ENCODE results near the gene ADAMTSL5. TPM values are rescaled to one million over a fixed set of nuclear protein-coding genes. Genes with fewer than 3 reads are reported as not detected.
"Not testable (repeated sequence)": the region's sequence is repeated elsewhere in the genome, so short reads cannot be mapped to it uniquely, and the experiment has no call there.

Gene ADAMTSL5
- total RNA-seq, 1 experiment from 2014 or later = 23.9 TPM

DNA sequence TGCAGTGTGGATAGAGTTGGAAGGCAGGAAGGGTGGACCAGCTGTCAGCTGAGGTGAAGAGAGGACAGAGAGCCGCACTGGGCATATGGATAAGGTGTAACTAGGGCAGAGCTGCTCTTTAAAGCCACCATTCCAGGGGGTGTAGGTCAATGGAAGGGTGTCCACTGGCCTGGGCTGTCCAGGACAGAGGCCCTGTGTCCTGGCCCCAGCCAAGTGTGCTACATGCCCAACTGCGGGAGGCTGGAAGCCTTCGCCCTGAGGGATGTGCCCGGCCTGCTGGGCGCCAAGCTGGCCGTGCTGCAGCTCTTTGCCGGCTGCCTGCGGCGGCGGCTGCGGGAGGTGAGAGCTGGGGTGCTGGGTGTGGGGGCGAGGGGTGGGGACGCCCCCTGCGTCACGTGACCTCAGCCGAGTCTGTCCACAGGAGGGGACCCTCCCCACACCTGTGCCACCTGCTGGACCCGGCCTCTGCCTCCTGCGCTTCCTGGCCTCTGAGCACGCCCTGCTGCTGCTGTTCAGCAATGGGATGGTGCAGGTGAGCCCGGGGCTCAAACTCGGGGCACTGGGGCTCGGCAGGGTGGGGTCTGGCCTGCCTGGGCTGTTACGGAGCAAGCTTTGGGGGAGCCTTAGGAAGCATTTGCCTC, 20.8 kb upstream of the ADAMTSL5 start:
- H3K4me1 ChIP-seq = no peaks in the 10 kb centered on the region
- no peaks in the 10 kb centered on the region for H3K27me3 ChIP-seq (replicated peaks; ENCODE audit: control insufficient read depth, insufficient read depth, low read length)
- CTCF ChIA-PET = no interaction called here
- no peaks in the 10 kb centered on the region for H3K36me3 ChIP-seq (ENCODE audit: control insufficient read depth, insufficient read depth, low read length)
- BruUV-seq (replicated peaks) = no TSS peak
- Mint-ChIP-seq H3K27me3 (ENCODE audit: insufficient read depth, unreplicated experiment) (no peaks in the 10 kb centered on the region), H3K9me3 (ENCODE audit: unreplicated experiment) (no peaks in the 10 kb centered on the region), H3K36me3 (ENCODE audit: insufficient read depth, unreplicated experiment) (peaks cover 5% of the 10 kb centered on the region), H3K4me1 (ENCODE audit: low read depth, unreplicated experiment) (no peaks in the 10 kb centered on the region), H3K4me3 (ENCODE audit: unreplicated experiment) (no peak overlapping the region), H3K27ac (ENCODE audit: unreplicated experiment) (no peak overlapping the region)
- intact Hi-C loops (cut with micrococcal nuclease; ENCODE audit: unreplicated experiment) = no loop called here
- no peak for DNase-seq
- POLR2A ChIA-PET = interaction anchor here (0.6 kb wide), 1 partner anchor 199 kb away, joined by 7 read pairs; no protein-coding TSS in a partner anchor
- H3K9me3 ChIP-seq = no peaks in the 10 kb centered on the region
- TF ChIP-seq, protein P1, sequence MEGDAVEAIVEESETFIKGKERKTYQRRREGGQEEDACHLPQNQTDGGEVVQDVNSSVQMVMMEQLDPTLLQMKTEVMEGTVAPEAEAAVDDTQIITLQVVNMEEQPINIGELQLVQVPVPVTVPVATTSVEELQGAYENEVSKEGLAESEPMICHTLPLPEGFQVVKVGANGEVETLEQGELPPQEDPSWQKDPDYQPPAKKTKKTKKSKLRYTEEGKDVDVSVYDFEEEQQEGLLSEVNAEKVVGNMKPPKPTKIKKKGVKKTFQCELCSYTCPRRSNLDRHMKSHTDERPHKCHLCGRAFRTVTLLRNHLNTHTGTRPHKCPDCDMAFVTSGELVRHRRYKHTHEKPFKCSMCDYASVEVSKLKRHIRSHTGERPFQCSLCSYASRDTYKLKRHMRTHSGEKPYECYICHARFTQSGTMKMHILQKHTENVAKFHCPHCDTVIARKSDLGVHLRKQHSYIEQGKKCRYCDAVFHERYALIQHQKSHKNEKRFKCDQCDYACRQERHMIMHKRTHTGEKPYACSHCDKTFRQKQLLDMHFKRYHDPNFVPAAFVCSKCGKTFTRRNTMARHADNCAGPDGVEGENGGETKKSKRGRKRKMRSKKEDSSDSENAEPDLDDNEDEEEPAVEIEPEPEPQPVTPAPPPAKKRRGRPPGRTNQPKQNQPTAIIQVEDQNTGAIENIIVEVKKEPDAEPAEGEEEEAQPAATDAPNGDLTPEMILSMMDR (IDR thresholded peaks at IDR 0.05; ENCODE audit: insufficient read depth in 1 of 2, low read depth in 1 of 2, low read length in 1 of 2, severe bottlenecking in 1 of 2, unreplicated experiment in 1 of 2) = no peak
- no peak overlapping the region for H3K4me3 ChIP-seq (ENCODE audit: low read depth, low read length)

DNA sequence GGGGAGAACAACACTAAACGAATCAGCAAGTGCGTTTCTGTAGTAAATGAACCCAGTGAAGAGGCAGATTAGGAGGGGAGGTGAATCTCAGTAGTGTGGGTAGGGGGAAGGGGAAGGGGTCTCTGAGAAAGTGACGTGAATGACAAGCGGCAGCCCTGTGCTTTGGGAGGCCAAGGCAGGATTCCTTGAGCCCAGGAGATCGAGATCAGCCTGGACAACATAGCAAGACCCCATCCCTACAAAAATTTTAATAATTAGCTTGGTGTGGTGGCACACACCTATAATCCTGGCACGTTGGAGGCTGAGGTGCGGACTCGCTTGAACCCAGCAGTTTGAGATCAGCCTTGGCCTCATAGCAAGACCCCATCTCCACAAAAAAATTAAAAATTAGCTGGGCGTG, 19.2 kb upstream of the ADAMTSL5 start:
- Mint-ChIP-seq H3K4me3 (ENCODE audit: unreplicated experiment) (no peak overlapping the region), H3K36me3 (ENCODE audit: insufficient read depth, unreplicated experiment) (peaks cover 5% of the 10 kb centered on the region), H3K4me1 (ENCODE audit: low read depth, unreplicated experiment) (no peaks in the 10 kb centered on the region), H3K27me3 (ENCODE audit: insufficient read depth, unreplicated experiment) (no peaks in the 10 kb centered on the region), H3K9me3 (ENCODE audit: unreplicated experiment) (no peaks in the 10 kb centered on the region), H3K27ac (ENCODE audit: unreplicated experiment) (no peak overlapping the region)
- TF ChIP-seq, protein P1 (IDR thresholded peaks at IDR 0.05; ENCODE audit: insufficient read depth in 1 of 2, low read depth in 1 of 2, low read length in 1 of 2, severe bottlenecking in 1 of 2, unreplicated experiment in 1 of 2) = no peak
- Histone ChIP-seq H3K4me3 (ENCODE audit: low read depth, low read length) (no peak overlapping the region), H3K27me3 (replicated peaks; ENCODE audit: control insufficient read depth, insufficient read depth, low read length) (no peaks in the 10 kb centered on the region), H3K4me1 (no peaks in the 10 kb centered on the region), H3K36me3 (ENCODE audit: control insufficient read depth, insufficient read depth, low read length) (no peaks in the 10 kb centered on the region), H3K9me3 (no peaks in the 10 kb centered on the region)
- BruUV-seq (replicated peaks) = no TSS peak
- no peak for DNase-seq
- intact Hi-C loops (cut with micrococcal nuclease; ENCODE audit: unreplicated experiment) = no loop called here
- POLR2A ChIA-PET = no interaction called here
- CTCF ChIA-PET = interaction anchor here (0.7 kb wide), 1 partner anchor 140 kb away, joined by 5 read pairs; no protein-coding TSS in a partner anchor

DNA sequence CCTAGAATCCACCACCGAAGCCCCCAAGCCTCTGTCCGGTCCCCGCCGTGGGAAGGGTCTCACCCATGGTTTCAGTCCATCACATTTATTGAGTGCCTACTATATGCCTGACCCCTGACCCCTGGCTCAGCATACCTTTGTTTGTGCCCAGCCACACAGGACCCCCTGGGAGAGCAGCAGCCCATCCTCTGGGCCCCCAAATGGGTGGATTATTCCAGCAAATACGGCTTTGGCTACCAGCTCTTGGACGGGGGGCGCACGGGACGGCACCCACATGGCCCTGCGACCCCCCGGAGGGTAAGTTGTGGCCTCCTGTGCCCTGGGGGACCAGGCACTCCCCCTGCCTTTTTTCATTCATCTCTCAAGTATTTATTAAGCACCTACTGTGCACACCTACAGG, 18.8 kb upstream of the ADAMTSL5 start:
- intact Hi-C loops (cut with micrococcal nuclease; ENCODE audit: unreplicated experiment) = no loop called here
- Histone ChIP-seq H3K4me3 (ENCODE audit: low read depth, low read length) (no peak overlapping the region), H3K27me3 (replicated peaks; ENCODE audit: control insufficient read depth, insufficient read depth, low read length) (no peaks in the 10 kb centered on the region), H3K9me3 (no peaks in the 10 kb centered on the region), H3K36me3 (ENCODE audit: control insufficient read depth, insufficient read depth, low read length) (no peaks in the 10 kb centered on the region), H3K4me1 (no peaks in the 10 kb centered on the region)
- H3K4me3 Mint-ChIP-seq (ENCODE audit: unreplicated experiment) = no peak overlapping the region
- H3K27me3 Mint-ChIP-seq (ENCODE audit: insufficient read depth, unreplicated experiment) = no peaks in the 10 kb centered on the region
- peaks cover 5% of the 10 kb centered on the region for H3K36me3 Mint-ChIP-seq (ENCODE audit: insufficient read depth, unreplicated experiment)
- no peaks in the 10 kb centered on the region for H3K4me1 Mint-ChIP-seq (ENCODE audit: low read depth, unreplicated experiment)
- CTCF ChIA-PET = no interaction called here
- no peaks in the 10 kb centered on the region for H3K9me3 Mint-ChIP-seq (ENCODE audit: unreplicated experiment)
- no peak for DNase-seq
- H3K27ac Mint-ChIP-seq (ENCODE audit: unreplicated experiment) = no peak overlapping the region
- POLR2A ChIA-PET = no interaction called here
- no TSS peak for BruUV-seq (replicated peaks)
- TF ChIP-seq, protein P1 (IDR thresholded peaks at IDR 0.05; ENCODE audit: insufficient read depth in 1 of 2, low read depth in 1 of 2, low read length in 1 of 2, severe bottlenecking in 1 of 2, unreplicated experiment in 1 of 2) = no peak

DNA sequence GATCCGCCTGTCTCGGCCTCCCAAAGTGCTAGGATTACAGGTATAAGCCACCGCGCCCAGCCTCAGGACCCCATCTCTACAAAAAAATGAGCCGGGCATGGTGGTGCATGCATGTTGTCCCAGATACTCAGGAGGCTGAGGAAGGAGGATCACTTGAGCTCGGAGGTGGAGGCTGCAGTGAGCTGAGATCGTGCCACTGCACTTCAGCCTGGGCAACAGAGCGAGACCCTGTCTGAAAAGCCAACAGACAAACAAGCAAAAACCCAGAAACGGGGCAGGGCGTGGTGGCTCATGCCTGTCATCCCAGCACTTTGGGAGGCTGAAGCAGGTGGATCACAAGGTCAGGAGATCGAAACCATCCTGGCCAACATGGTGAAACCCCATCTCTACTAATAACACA, 18.0 kb upstream of the ADAMTSL5 start:
- POLR2A ChIA-PET; BruUV-seq (replicated peaks): not testable (repeated sequence)

More for the DNA sequence above, 18.0 kb upstream of the ADAMTSL5 start:
- H3K9me3 ChIP-seq; H3K27ac Mint-ChIP-seq (ENCODE audit: unreplicated experiment); H3K4me1 ChIP-seq; CTCF ChIA-PET; H3K4me3 ChIP-seq (ENCODE audit: low read depth, low read length); H3K27me3 ChIP-seq (replicated peaks; ENCODE audit: control insufficient read depth, insufficient read depth, low read length); H3K27me3 Mint-ChIP-seq (ENCODE audit: insufficient read depth, unreplicated experiment); H3K4me1 Mint-ChIP-seq (ENCODE audit: low read depth, unreplicated experiment); DNase-seq; H3K36me3 Mint-ChIP-seq (ENCODE audit: insufficient read depth, unreplicated experiment); H3K9me3 Mint-ChIP-seq (ENCODE audit: unreplicated experiment); H3K4me3 Mint-ChIP-seq (ENCODE audit: unreplicated experiment); intact Hi-C loops (cut with micrococcal nuclease; ENCODE audit: unreplicated experiment); H3K36me3 ChIP-seq (ENCODE audit: control insufficient read depth, insufficient read depth, low read length): not testable (repeated sequence)
